ENCODE data around the gene PRKCZ.
"Not testable (repeated sequence)": the region's sequence is repeated elsewhere in the genome, so short reads cannot be mapped to it uniquely, and the experiment has no call there.

The PRKCZ gene

DNA sequence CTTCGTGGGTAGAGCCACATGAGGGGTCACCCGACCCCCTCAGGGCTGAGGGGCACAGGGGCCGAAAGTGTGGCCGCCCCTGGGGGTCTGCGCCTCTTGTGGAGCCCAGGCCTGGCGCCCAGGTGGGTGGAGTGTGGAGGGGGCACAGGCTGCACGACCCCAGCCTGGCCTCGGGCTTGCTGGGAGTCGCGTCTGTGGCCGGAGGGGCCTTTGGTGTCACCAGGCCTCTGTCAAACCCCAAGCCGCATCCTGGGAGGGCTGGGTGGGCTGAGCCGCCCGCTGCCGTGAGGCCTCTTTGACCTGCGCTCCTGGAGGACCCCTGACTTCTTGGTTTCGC is 83.6 kb downstream of the PRKCZ start:
- peaks cover 2% of the 10 kb centered on the region for H3K4me1 ChIP-seq (ENCODE audit: control insufficient read depth, insufficient read depth, low read length)

DNA sequence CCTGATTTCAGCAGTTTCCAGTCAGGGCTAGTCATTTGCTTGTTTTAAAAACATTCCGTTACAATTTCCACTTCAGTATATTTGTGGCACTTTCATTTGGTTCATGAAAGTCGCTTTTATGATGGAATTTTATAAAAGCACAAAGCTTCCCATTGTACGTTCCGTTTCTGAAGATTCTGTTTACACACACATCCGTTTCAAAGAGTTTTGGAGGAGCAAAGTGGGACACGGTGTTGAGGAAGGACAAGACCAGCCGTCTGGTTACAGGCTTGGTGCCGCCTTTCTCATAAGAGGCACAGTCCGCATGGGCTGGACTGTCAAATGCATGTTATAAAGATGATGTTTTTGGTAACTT is 84.0 kb downstream of the PRKCZ start:
- no peak overlapping the region for H3K9ac ChIP-seq (ENCODE audit: low read depth, low read length)
- H3K4me3 ChIP-seq (ENCODE audit: low read depth, low read length), result no peak overlapping the region
- no peaks in the 10 kb centered on the region for H3K27me3 ChIP-seq (ENCODE audit: control insufficient read depth, insufficient read depth, low read length)
- H3K9me3 ChIP-seq (ENCODE audit: control insufficient read depth, insufficient read depth, low read length), result no peaks in the 10 kb centered on the region
- H3K36me3 ChIP-seq (ENCODE audit: control insufficient read depth, insufficient read depth, low read length), result peaks cover 5% of the 10 kb centered on the region
- H3K4me1 ChIP-seq (ENCODE audit: control insufficient read depth, insufficient read depth, low read length), result peaks cover 2% of the 10 kb centered on the region

More for the DNA sequence above, 83.6 kb downstream of the PRKCZ start:
- no peak overlapping the region for H3K9ac ChIP-seq (ENCODE audit: low read depth, low read length)
- H3K36me3 ChIP-seq (ENCODE audit: control insufficient read depth, insufficient read depth, low read length), result peaks cover 5% of the 10 kb centered on the region
- H3K9me3 ChIP-seq (ENCODE audit: control insufficient read depth, insufficient read depth, low read length), result no peaks in the 10 kb centered on the region
- no peaks in the 10 kb centered on the region for H3K27me3 ChIP-seq (ENCODE audit: control insufficient read depth, insufficient read depth, low read length)
- peak overlapping the region; percentile 36 for H3K4me3 ChIP-seq (ENCODE audit: low read depth, low read length)

DNA sequence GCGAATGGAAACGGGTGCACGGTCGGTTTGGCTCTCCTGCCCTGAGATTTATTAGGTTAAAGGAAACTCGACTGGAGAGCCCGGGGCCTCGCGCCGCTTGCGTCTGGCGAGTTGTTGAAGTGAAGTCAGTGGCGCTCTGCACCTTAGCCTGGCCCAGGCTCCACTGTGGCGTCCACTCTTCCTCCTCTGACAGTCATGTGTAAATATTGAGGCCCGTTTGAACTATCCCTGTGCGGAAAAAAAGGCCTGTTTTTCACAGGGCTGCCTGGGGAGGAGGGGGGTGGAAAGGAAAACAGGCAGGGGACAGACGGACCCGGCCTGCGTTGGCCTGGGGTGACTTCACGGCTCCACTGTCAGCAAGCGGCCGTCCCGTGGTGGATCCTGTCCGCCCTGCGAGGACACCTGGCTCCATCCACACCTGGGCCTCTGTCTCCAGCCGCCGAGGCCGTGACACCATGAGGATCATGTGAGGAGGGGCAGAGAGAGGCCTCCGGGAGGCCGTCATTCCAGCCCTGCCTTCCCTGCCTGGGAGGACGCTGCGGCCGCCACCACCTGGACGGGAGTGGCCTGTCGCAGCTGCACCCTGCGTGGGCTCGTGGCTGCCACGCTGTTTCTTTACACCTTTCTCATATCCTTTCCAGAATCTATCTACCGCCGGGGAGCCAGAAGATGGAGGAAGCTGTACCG is 84.6 kb downstream of the PRKCZ start:
- Histone ChIP-seq H3K27me3 (ENCODE audit: control insufficient read depth, insufficient read depth, low read length) (no peaks in the 10 kb centered on the region), H3K36me3 (ENCODE audit: control insufficient read depth, insufficient read depth, low read length) (peaks cover 5% of the 10 kb centered on the region), H3K4me1 (ENCODE audit: control insufficient read depth, insufficient read depth, low read length) (peaks cover 2% of the 10 kb centered on the region), H3K9me3 (ENCODE audit: control insufficient read depth, insufficient read depth, low read length) (no peaks in the 10 kb centered on the region), H3K4me3 (ENCODE audit: low read depth, low read length) (no peak overlapping the region), H3K9ac (ENCODE audit: low read depth, low read length) (no peak overlapping the region)

DNA sequence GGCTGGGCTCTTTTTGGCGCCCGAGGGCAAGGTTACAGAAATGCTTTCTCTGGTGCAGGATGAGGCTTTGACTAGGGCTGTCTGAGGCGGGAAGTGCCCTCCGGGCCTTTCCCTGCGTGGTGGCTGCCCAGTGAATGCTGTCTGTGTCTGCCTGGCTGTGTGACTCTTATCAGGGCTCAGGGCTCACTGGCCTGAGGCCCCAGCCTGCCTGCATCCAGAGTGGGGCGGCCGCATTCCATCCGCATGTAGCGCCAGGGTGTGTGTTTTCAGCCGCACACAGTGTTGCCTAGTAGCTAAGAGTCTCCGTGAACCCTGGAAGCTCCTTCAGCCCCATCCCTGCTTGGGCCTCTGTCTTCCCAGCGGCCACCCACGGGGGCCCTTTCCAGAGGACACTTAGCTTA is 85.2 kb downstream of the PRKCZ start:
- Histone ChIP-seq H3K36me3 (ENCODE audit: control insufficient read depth, insufficient read depth, low read length) (peaks cover 5% of the 10 kb centered on the region), H3K9me3 (ENCODE audit: control insufficient read depth, insufficient read depth, low read length) (no peaks in the 10 kb centered on the region), H3K27me3 (ENCODE audit: control insufficient read depth, insufficient read depth, low read length) (no peaks in the 10 kb centered on the region), H3K9ac (ENCODE audit: low read depth, low read length) (no peak overlapping the region), H3K4me3 (ENCODE audit: low read depth, low read length) (no peak overlapping the region), H3K4me1 (ENCODE audit: control insufficient read depth, insufficient read depth, low read length) (peaks cover 2% of the 10 kb centered on the region)

GRCh38 chr1:2135941-2136340 is 85.7 kb downstream of the PRKCZ start:
- no peaks in the 10 kb centered on the region for H3K9me3 ChIP-seq (ENCODE audit: control insufficient read depth, insufficient read depth, low read length)
- peaks cover 2% of the 10 kb centered on the region for H3K4me1 ChIP-seq (ENCODE audit: control insufficient read depth, insufficient read depth, low read length)
- H3K36me3 ChIP-seq (ENCODE audit: control insufficient read depth, insufficient read depth, low read length), result peaks cover 5% of the 10 kb centered on the region
- H3K4me3 ChIP-seq (ENCODE audit: low read depth, low read length), result no peak overlapping the region
- H3K9ac ChIP-seq (ENCODE audit: low read depth, low read length), result no peak overlapping the region
- H3K27me3 ChIP-seq (ENCODE audit: control insufficient read depth, insufficient read depth, low read length), result no peaks in the 10 kb centered on the region

DNA sequence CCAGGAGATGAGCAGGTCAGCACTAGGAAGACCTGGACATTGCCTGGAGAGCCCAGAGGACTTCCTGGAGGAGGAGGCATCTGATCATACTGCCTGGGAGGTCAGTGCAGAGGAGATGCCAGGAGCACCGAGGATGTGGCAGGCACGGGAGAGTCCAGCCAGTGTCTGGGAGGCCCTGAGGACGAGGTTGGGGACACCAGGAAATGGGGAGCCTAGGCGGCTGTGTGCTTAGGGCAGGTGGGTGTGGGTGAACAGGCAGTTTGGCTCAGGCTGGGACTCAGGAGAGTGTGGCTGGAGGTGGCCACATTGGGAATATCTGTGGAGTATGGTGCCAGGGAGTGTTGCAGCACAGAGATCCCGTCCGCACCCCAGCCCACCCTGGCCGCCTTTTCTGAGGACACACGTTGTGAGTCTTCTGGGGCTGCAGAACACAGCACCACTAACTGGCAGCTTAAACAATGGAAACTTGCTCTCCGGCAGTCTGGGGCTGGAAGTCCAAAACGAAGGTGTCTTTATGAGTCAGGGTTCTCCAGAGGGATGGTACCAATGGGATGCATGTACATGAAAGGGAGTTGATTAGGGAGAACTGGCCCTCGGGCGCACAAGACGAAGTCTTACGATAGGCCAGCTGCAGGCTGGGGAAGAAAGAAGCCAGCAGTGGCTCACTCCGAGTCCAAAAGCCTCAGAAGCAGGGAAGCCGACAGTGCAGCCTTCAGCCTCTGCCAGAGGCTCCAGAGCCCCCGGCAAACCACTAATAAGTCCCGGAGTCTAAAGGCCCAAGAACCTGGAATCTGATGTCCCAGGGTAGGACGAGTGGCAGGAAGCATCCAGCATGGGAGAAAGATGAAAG is 86.4 kb downstream of the PRKCZ start:
- no peaks in the 10 kb centered on the region for H3K27me3 ChIP-seq (ENCODE audit: control insufficient read depth, insufficient read depth, low read length)
- peaks cover 2% of the 10 kb centered on the region for H3K4me1 ChIP-seq (ENCODE audit: control insufficient read depth, insufficient read depth, low read length)
- peaks cover 5% of the 10 kb centered on the region for H3K36me3 ChIP-seq (ENCODE audit: control insufficient read depth, insufficient read depth, low read length)
- H3K9ac ChIP-seq (ENCODE audit: low read depth, low read length), result no peak overlapping the region
- no peak overlapping the region for H3K4me3 ChIP-seq (ENCODE audit: low read depth, low read length)
- H3K9me3 ChIP-seq (ENCODE audit: control insufficient read depth, insufficient read depth, low read length), result no peaks in the 10 kb centered on the region

- no peak overlapping the region for H3K9ac ChIP-seq (ENCODE audit: low read depth, low read length)
- H3K9me3 ChIP-seq (ENCODE audit: control insufficient read depth, insufficient read depth, low read length), result no peaks in the 10 kb centered on the region
- H3K27me3 ChIP-seq (ENCODE audit: control insufficient read depth, insufficient read depth, low read length), result no peaks in the 10 kb centered on the region
- no peaks in the 10 kb centered on the region for H3K4me1 ChIP-seq (ENCODE audit: control insufficient read depth, insufficient read depth, low read length)
- H3K4me3 ChIP-seq (ENCODE audit: low read depth, low read length), result no peak overlapping the region
- peaks cover 5% of the 10 kb centered on the region for H3K36me3 ChIP-seq (ENCODE audit: control insufficient read depth, insufficient read depth, low read length)
These were observed 87.3 kb downstream of the PRKCZ start for GRCh38 chr1:2137257-2138121.

DNA sequence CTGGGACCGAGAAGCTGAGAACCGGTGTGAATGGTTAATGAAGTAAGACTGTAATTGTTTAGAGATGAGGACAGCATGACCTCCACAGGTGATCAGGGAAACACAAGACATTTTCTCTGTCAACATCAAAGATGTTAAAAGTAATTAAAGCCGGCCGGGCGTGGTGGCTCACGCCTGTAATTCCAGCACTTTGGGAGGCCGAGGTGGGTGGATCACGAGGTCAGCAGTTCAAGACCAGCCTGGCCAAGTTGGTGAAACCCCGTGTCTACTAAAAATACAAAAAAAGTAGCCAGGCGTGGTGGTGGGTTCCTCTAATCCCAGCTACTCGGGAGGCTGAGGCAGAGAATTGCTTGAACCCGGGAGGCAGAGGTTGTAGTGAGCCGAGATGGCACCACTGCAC is 88.9 kb downstream of the PRKCZ start:
- not testable (repeated sequence) for H3K4me1 ChIP-seq (ENCODE audit: control insufficient read depth, insufficient read depth, low read length)

GRCh38 chr1:2141025-2141424 is 90.8 kb downstream of the PRKCZ start:
- H3K27me3 ChIP-seq (ENCODE audit: control insufficient read depth, insufficient read depth, low read length), result no peaks in the 10 kb centered on the region
- H3K4me3 ChIP-seq (ENCODE audit: low read depth, low read length), result no peak overlapping the region
- H3K9me3 ChIP-seq (ENCODE audit: control insufficient read depth, insufficient read depth, low read length), result no peaks in the 10 kb centered on the region
- H3K36me3 ChIP-seq (ENCODE audit: control insufficient read depth, insufficient read depth, low read length), result peaks cover 18% of the 10 kb centered on the region
- no peak overlapping the region for H3K9ac ChIP-seq (ENCODE audit: low read depth, low read length)
- H3K4me1 ChIP-seq (ENCODE audit: control insufficient read depth, insufficient read depth, low read length), result no peaks in the 10 kb centered on the region

More for the DNA sequence above, 88.9 kb downstream of the PRKCZ start:
- not testable (repeated sequence) for H3K27me3 ChIP-seq (ENCODE audit: control insufficient read depth, insufficient read depth, low read length); H3K9ac ChIP-seq (ENCODE audit: low read depth, low read length); H3K9me3 ChIP-seq (ENCODE audit: control insufficient read depth, insufficient read depth, low read length); H3K4me3 ChIP-seq (ENCODE audit: low read depth, low read length); H3K36me3 ChIP-seq (ENCODE audit: control insufficient read depth, insufficient read depth, low read length)

DNA sequence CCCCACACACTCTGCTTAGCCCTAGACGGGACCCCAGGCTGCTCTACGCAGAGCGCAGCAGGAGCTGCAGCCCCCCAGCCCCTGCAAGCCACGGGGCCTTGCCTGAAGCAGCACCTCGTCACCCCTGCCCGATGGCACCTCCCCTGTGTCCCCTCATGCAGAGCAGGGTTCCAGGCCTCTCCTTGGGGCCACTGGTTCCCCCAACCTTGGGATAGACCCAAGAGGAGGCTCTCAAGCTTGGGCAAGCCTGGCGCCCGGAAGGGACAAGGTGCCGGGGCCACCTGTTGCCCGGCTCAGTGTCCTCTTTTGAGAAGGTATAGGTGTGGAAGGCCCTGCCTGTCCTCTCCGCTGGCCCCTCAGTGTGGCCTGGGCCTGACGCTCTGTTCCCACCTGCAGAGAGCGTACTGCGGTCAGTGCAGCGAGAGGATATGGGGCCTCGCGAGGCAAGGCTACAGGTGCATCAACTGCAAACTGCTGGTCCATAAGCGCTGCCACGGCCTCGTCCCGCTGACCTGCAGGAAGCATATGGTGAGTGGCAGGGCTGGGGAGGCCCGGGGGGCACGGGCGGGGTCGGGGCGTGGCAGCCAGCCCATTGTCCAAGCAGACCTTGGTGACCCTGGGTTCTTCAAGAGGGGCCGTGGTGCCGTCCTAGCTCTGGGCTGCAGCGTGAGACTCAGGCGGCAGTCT is 93.7 kb downstream of the PRKCZ start:
- H3K9ac ChIP-seq (ENCODE audit: low read depth, low read length), result no peak overlapping the region
- H3K4me1 ChIP-seq (ENCODE audit: control insufficient read depth, insufficient read depth, low read length), result no peaks in the 10 kb centered on the region
- H3K36me3 ChIP-seq (ENCODE audit: control insufficient read depth, insufficient read depth, low read length), result peaks cover 31% of the 10 kb centered on the region
- H3K27me3 ChIP-seq (ENCODE audit: control insufficient read depth, insufficient read depth, low read length), result no peaks in the 10 kb centered on the region
- no peak overlapping the region for H3K4me3 ChIP-seq (ENCODE audit: low read depth, low read length)
- H3K9me3 ChIP-seq (ENCODE audit: control insufficient read depth, insufficient read depth, low read length), result no peaks in the 10 kb centered on the region

GRCh38 chr1:2144501-2145090 is 94.4 kb downstream of the PRKCZ start:
- Histone ChIP-seq H3K4me3 (ENCODE audit: low read depth, low read length) (no peak overlapping the region), H3K4me1 (ENCODE audit: control insufficient read depth, insufficient read depth, low read length) (no peaks in the 10 kb centered on the region), H3K27me3 (ENCODE audit: control insufficient read depth, insufficient read depth, low read length) (no peaks in the 10 kb centered on the region), H3K9ac (ENCODE audit: low read depth, low read length) (no peak overlapping the region), H3K36me3 (ENCODE audit: control insufficient read depth, insufficient read depth, low read length) (peaks cover 36% of the 10 kb centered on the region), H3K9me3 (ENCODE audit: control insufficient read depth, insufficient read depth, low read length) (no peaks in the 10 kb centered on the region)
